IPS-18c (cell line): ENCODE results near the gene EHMT1.

ENCODE experiments used
- H3K4me3 ChIP-seq: 2 replicates; pipeline ENCODE4 v1.7.0; 2013; ENCODE audit warnings: low read depth, mild to moderate bottlenecking, low read length, moderate library complexity; ENCODE audit not compliant: insufficient read depth
- H3K9me3 ChIP-seq: one replicate; pipeline ENCODE4 v1.6.1; 2013; ENCODE audit warnings: mild to moderate bottlenecking, low read length, moderate library complexity; ENCODE audit not compliant: control insufficient read depth, insufficient read depth

The EHMT1 gene

GRCh38 chr9:137817236-137818200 lies 198.7 kb downstream of the EHMT1 start:
- Histone ChIP-seq H3K4me3 (no peak overlapping the region), H3K9me3 (peaks cover 6% of the 10 kb centered on the region)

- no peak overlapping the region for H3K4me3 ChIP-seq
- H3K9me3 ChIP-seq: peaks cover 6% of the 10 kb centered on the region
Measured at GRCh38 chr9:137818286-137818685, 199.5 kb downstream of the EHMT1 start.

GRCh38 chr9:137820161-137820855 lies 201.5 kb downstream of the EHMT1 start:
- Histone ChIP-seq H3K4me3 (no peak overlapping the region), H3K9me3 (peaks cover 6% of the 10 kb centered on the region)

- peaks cover 2% of the 10 kb centered on the region for H3K9me3 ChIP-seq
- H3K4me3 ChIP-seq: no peak overlapping the region
Measured at GRCh38 chr9:137823986-137824771, 205.4 kb downstream of the EHMT1 start.

GRCh38 chr9:137825324-137825989 lies 206.7 kb downstream of the EHMT1 start:
- H3K4me3 ChIP-seq: no peak overlapping the region
- H3K9me3 ChIP-seq: peaks cover 2% of the 10 kb centered on the region

- H3K4me3 ChIP-seq: no peak overlapping the region
- H3K9me3 ChIP-seq: no peaks in the 10 kb centered on the region
Measured at GRCh38 chr9:137827908-137828526, 209.2 kb downstream of the EHMT1 start.

GRCh38 chr9:137828527-137829259 lies 209.9 kb downstream of the EHMT1 start:
- Histone ChIP-seq H3K4me3 (no peak overlapping the region), H3K9me3 (no peaks in the 10 kb centered on the region)

- H3K9me3 ChIP-seq: no peaks in the 10 kb centered on the region
- H3K4me3 ChIP-seq: no peak overlapping the region
Measured at GRCh38 chr9:137829260-137829996, 210.6 kb downstream of the EHMT1 start.

GRCh38 chr9:137832191-137832700 lies 213.4 kb downstream of the EHMT1 start:
- no peaks in the 10 kb centered on the region for H3K9me3 ChIP-seq
- no peak overlapping the region for H3K4me3 ChIP-seq

GRCh38 chr9:137832830-137833590 lies 214.2 kb downstream of the EHMT1 start:
- Histone ChIP-seq H3K9me3 (no peaks in the 10 kb centered on the region), H3K4me3 (no peak overlapping the region)

GRCh38 chr9:137833721-137834613 lies 215.2 kb downstream of the EHMT1 start:
- Histone ChIP-seq H3K4me3 (no peak overlapping the region), H3K9me3 (no peaks in the 10 kb centered on the region)

GRCh38 chr9:137834846-137835546 lies 216.2 kb downstream of the EHMT1 start:
- H3K9me3 ChIP-seq: no peaks in the 10 kb centered on the region
- no peak overlapping the region for H3K4me3 ChIP-seq

- Histone ChIP-seq H3K4me3 (no peak overlapping the region), H3K9me3 (peaks cover 2% of the 10 kb centered on the region)
Measured at GRCh38 chr9:137836151-137836830, 217.5 kb downstream of the EHMT1 start.
